Left cardiac atrium (tissue), 4 donors: ENCODE data around the gene TCFL5. TPM values are rescaled to one million over a fixed set of nuclear protein-coding genes. Genes with fewer than 3 reads are reported as not detected.
"Not testable (repeated sequence)": the region's sequence is repeated elsewhere in the genome, so short reads cannot be mapped to it uniquely, and the experiment has no call there.

Experiments
- ATAC-seq, 2 donors: fragments of 200-7000 bp; cut with Tn5 transposase; one replicate each; pipeline ENCODE4 v1.9.1; 2020; ENCODE audit warnings: mild to moderate bottlenecking in 2 of 2, moderate library complexity in 2 of 2
- DNase-seq: peaks from one replicate; pipeline ENCODE4 v3.0.0-alpha.2; 2020
- intact Hi-C, 2 donors: fragments of 100-400 bp; cut with DNase I; formaldehyde crosslinking; loops; one replicate each; pipeline versions ENCODE4 v1.14.1 to v1.15.1; 2022 to 2023
- total RNA-seq, 2 donors: library from RNA; stranded (reverse); fragmentation: NEBNext Ultra II Directional; extraction: Animal tissue kit (Norgen Biotek cat#: 25700); gene quantifications; one replicate each; pipeline ENCODE4 v1.2.1, GENCODE V29; 2021
- donor health status: DM: no; HTN: yes; CAD: no.
- donor health status: DM: no; HTN: yes; CAD: no; lungs with severe emphysema.
- donor health status: DM: yes; HTN: yes; CAD: no.
- donor health status: Dilated cardiomyopathy.

TCFL5 gene
- total RNA-seq, 2 donors from 2014 or later = 6.4 to 8.4 TPM

- DNase-seq (no peak), ATAC-seq (no peak)
- intact Hi-C loops = no loop called here
These were observed 2.6 kb upstream of the TCFL5 start for GRCh38 chr20:62864207-62864606.

GRCh38 chr20:62860924-62861691 is 514 bp downstream of the TCFL5 start:
- intact Hi-C loops = no loop called here
- peak; percentile 45 for DNase-seq
- no peak for ATAC-seq

GRCh38 chr20:62860391-62860923 is 1.2 kb downstream of the TCFL5 start:
- intact Hi-C loops = no loop called here
- ATAC-seq (peak in 1 of 2 donors; percentile 2), DNase-seq (peak; percentile 29)

GRCh38 chr20:62859721-62860120 is 1.9 kb downstream of the TCFL5 start:
- ATAC-seq (no peak), DNase-seq (no peak)
- intact Hi-C loops = no loop called here

GRCh38 chr20:62858058-62858830 is 3.4 kb downstream of the TCFL5 start:
- intact Hi-C loops = no loop called here
- DNase-seq = no peak
- ATAC-seq = no peak

GRCh38 chr20:62856931-62857619 is 4.5 kb downstream of the TCFL5 start:
- ATAC-seq = no peak
- intact Hi-C loops = no loop called here

GRCh38 chr20:62855120-62855519 is 6.5 kb downstream of the TCFL5 start:
- no peak for ATAC-seq
- DNase-seq = no peak

More at GRCh38 chr20:62856931-62857619, 4.5 kb downstream of the TCFL5 start:
- DNase-seq = no peak

GRCh38 chr20:62854121-62854520 is 7.5 kb downstream of the TCFL5 start:
- no peak for DNase-seq
- no peak for ATAC-seq
- intact Hi-C loops = no loop called here

More at GRCh38 chr20:62855120-62855519, 6.5 kb downstream of the TCFL5 start:
- intact Hi-C loops = no loop called here

GRCh38 chr20:62853304-62853703 is 8.3 kb downstream of the TCFL5 start:
- intact Hi-C loops, ATAC-seq, DNase-seq: not testable (repeated sequence)

- intact Hi-C loops = no loop called here
- ATAC-seq (no peak), DNase-seq (no peak)
These were observed 8.8 kb downstream of the TCFL5 start for GRCh38 chr20:62852841-62853240.

- ATAC-seq (no peak), DNase-seq (no peak)
- intact Hi-C loops = no loop called here
These were observed 9.4 kb downstream of the TCFL5 start for GRCh38 chr20:62852196-62852595.

- ATAC-seq (no peak), DNase-seq (no peak)
- intact Hi-C loops = no loop called here
These were observed 11.2 kb downstream of the TCFL5 start for GRCh38 chr20:62850333-62850974.

GRCh38 chr20:62849431-62849830 is 12.2 kb downstream of the TCFL5 start:
- ATAC-seq (no peak), DNase-seq (no peak)
- intact Hi-C loops = no loop called here

- ATAC-seq, intact Hi-C loops: not testable (repeated sequence)
These were observed 12.7 kb downstream of the TCFL5 start for GRCh38 chr20:62848917-62849316.

GRCh38 chr20:62846166-62846890 is 15.3 kb downstream of the TCFL5 start:
- ATAC-seq = peak in 1 of 2 donors; percentile 53
- no peak for DNase-seq
- intact Hi-C loops = no loop called here

More at GRCh38 chr20:62848917-62849316, 12.7 kb downstream of the TCFL5 start:
- DNase-seq = not testable (repeated sequence)

GRCh38 chr20:62845416-62846160 is 16.0 kb downstream of the TCFL5 start:
- ATAC-seq = no peak
- DNase-seq = no peak
- intact Hi-C loops = no loop called here

GRCh38 chr20:62844182-62844581 is 17.4 kb downstream of the TCFL5 start:
- no peak for ATAC-seq
- intact Hi-C loops = no loop called here
- no peak for DNase-seq

- no peak for DNase-seq
- intact Hi-C loops = no loop called here
- no peak for ATAC-seq
These were observed 18.0 kb downstream of the TCFL5 start for GRCh38 chr20:62843656-62844055.
